AG20443 (cell line): ENCODE results near the gene DOCK1.

Experiments
- DNase-seq: peaks from one replicate; pipeline ENCODE4 v3.0.0; 2012; ENCODE audit warnings: low spot score, mixed read lengths

The DOCK1 gene

DNA sequence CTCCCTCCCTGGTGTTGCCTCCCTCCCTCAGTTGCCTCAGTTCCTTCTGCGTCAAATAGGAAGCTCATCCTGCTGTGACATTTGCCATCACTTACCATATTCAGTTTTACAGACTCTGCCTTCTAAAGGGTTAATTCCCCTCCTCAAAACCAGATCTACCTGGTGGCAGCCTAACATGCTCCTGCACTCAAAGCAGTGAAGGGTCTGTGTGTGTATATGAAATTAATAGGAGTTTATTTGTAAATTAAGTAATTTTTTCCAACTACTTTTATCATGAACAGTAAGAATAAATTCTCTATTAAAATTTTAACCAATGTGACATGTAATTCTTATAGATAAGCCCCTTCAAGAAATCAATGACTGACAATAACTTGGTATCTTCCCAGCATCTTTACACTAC is 449.8 kb downstream of the DOCK1 start:
- DNase-seq: no peak

DNA sequence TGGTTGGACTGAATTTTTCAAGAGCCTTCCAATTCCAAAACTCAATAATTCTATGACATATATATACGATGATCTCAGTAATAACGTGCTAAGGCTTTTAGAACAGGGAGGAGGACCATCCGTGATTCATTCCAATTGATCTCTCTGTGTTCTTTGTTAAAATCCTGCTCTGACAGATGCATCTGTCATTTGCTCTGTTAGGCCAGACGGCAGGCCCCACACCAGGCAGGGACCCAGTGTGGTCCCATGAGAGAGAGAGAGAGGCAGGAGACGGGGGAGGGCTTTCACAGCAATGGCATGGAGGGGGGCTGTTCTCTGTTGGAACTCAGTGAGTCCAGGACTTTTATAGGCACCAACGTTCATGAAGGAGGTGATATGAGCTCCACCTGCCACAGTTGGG is 451.1 kb downstream of the DOCK1 start:
- DNase-seq: no peak

DNA sequence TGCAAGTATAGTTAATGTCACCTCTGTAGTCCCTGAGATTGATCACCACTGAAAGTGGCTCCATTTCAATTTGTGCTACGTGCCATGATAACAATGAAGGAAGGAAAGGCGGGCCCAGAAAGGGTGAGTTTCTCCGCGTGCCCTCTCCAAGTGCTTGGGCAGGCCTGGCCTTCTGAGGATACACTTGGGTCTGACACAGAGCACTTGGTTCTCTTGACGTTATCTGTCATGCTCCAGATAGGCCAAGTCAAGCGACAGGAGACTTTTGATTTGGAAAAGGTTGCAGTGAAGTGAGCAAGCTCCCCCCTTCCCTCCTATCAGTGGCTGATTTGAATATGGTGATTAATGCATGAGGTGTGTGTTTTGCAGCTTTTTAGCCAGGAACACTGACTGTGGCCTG is 452.0 kb downstream of the DOCK1 start:
- no peak for DNase-seq

GRCh38 chr10:127358337-127358736 is 453.1 kb downstream of the DOCK1 start:
- no peak for DNase-seq

DNA sequence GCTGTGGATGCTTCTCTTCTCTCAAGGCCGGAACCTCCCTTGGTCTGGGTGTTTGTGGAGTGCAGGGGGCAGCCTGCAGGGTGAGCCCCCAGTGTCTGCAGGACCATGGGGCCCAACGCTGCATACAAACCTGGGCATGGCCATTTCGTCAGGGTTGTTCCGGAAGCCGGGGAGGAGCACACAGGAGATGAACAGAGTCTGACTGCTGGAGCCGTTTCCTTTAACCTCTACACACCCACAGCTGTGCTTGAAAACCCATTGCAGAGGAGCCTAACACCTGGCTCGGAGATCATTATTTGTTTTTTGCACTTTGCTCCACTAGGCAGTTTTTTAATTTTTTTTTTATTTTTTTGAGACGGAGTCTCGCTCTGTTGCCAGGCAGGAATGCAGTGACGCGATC is 458.8 kb downstream of the DOCK1 start:
- no peak for DNase-seq

GRCh38 chr10:127368101-127368500 is 462.9 kb downstream of the DOCK1 start:
- DNase-seq: no peak

DNA sequence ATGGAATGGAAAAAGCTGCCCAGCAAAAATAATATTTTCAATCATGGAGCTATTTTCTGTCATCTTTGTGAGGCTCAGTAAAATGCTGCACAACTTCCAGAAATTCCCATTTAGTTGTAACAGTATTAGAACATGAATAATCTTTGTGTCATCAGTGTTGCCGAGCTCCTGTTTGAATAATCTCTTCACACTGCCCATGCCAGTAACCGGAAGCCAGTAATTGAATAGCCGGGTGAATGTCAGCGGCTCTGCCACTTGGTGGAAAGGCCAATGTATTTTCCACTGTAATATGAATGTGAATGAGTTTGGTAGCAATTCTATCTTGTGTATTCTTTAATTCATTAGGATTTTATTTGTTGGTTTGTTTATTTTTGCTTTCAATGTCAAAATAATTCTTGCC is 463.7 kb downstream of the DOCK1 start:
- DNase-seq: no peak

GRCh38 chr10:127370601-127371000 is 465.4 kb downstream of the DOCK1 start:
- DNase-seq: no peak

DNA sequence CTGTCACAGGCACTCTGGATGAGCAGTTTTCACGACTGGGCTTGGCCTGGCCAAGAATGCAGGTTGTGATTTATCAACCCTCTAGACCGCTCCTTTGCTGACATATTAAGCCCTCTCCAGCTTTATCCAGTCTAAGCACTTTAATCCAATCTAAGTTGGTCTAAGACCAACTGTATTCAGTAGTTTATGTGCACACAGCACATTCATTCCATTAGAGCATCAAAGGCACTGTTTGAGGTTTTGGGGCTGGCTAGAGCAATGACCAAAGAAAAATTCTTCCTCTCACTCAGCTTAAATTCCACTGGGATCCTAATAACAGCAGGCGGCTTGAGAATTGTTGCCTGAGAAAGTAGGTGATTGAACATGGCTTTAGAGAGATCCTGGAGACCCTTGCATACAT is 467.1 kb downstream of the DOCK1 start:
- DNase-seq: no peak

DNA sequence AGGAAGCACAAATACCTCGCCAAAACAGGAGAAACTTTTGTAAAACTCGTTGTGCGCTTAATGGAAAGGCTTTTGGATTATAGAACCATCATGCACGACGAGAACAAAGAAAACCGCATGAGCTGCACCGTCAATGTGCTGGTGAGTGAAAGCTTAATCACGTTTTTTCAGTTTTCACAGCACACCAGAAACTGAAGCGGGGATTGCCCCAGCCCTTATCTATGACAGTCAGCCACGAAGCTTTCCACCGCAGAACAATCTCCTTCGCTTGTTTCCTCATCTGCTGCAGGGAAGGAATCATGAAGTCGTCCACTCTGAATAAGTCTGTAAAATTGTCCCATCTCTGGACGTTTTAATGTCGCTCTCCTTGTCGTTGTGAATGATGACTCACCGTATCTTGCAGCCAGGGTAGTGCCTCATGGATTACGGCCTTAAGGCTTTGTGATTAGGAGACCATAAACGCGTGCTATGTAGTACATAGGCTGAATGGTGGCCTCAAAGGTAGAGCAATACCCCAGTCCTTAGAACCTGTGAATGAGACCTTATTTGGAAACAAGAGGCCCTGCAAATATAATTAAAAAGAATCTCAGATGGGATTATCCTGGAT is 468.9 kb downstream of the DOCK1 start:
- DNase-seq: no peak

- no peak for DNase-seq
Observed at GRCh38 chr10:127374901-127375300, 469.7 kb downstream of the DOCK1 start.

- no peak for DNase-seq
Observed at GRCh38 chr10:127375461-127375860, 470.2 kb downstream of the DOCK1 start.

GRCh38 chr10:127376071-127376470 is 470.8 kb downstream of the DOCK1 start:
- no peak for DNase-seq

- no peak for DNase-seq
Observed at GRCh38 chr10:127378628-127379027, 473.4 kb downstream of the DOCK1 start.

GRCh38 chr10:127384532-127384931 is 479.3 kb downstream of the DOCK1 start:
- no peak for DNase-seq

DNA sequence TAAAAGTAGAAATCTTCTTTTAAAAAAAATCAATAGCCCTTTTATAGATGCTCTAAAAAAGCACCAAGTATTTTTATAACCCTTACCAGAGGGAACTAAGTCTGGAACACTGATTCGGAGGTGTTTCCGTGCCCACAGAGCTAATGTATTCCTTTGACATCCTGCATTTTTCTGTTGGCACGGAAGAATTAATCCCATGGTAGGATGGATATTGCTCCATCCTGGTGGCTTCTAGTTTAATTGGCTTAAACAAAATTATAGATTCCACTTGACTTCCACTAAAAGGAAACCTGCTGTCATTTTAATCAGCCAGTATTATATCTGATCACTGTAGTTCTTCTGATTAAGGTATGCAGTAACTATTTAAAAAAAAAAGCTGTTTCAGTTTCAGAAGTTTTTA is 479.8 kb downstream of the DOCK1 start:
- DNase-seq: no peak

DNA sequence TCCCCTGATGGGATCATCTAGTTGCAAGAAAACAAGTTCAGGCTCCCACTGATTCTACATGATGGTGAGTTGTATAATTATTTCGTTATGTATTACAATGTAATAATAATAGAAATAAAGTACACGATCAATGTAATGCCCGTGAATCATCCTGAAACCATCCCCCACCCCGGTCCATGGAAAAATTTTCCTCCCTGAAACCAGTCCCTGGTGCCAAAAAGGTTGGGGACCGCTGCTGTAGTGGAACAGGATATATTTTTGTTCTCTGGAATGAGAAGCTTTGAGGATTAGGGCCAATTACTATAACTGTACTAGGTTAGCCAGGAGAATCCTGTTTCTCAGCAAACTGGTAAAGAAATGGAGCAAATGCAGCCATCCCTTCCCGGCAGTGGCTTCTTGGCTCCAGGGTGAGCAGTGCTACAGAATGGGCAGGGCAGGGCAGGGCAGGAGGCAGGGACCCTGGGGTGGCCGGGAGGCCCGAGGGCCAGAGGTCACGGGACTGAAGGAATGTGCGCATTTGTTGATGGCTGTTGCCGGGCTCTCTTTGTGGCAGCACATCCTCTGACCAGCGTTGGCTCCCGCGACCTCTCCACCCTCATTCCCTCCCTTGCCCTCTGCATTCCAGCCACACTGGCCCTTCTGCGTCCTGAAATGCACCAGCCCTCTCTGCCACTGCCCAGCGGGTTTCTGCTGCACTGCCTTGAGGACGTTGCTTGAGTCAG is 481.5 kb downstream of the DOCK1 start:
- DNase-seq: no peak

GRCh38 chr10:127391875-127392274 is 486.6 kb downstream of the DOCK1 start:
- DNase-seq: no peak

- DNase-seq: no peak
Observed at GRCh38 chr10:127392351-127393235, 487.4 kb downstream of the DOCK1 start.

- peak; percentile 58 for DNase-seq
Observed at GRCh38 chr10:127398140-127398970, 493.1 kb downstream of the DOCK1 start.

DNA sequence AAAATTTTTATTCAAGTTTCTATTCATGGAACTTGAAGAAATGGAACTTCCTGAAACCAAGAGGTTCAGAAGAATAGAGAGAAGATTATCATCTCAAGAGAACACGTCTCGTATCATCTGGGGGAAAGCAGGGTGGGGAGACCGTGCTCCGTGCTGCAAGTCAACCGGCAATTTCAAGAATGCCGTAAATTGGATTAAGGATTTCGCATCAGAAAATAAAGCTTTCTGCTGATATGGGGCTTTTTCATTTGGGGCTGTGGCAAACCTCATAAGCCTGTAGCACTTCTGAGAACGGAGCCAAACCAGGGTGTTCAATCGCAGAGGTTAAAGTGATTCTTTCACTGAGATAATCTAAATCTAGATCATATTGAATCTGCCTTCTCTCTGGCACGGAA is 493.7 kb downstream of the DOCK1 start:
- DNase-seq: no peak

DNA sequence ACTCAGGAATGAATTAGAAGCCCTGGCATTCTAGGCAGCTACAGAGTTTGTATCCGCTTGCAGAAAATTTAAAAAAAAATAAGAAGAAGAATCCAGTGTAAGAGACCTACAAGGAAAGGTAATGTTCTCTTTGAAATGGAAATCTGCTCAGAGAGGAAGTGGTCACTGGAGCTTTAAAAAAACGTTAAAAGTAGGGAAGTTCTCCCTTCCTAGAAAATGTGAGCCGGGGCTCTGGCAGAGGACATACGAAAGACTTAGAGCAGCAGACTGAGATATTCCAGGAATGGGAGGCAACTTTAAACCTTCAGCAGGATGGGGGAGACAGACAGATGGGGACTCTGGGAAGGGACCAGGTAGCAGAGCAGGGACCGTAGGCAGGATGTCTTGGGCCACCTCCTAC is 494.4 kb downstream of the DOCK1 start:
- no peak for DNase-seq
